HFFc6 (cell line): ENCODE results near the gene DCAF15. TPM values are rescaled to one million over a fixed set of nuclear protein-coding genes. Genes with fewer than 3 reads are reported as not detected.

Experiments
- DNase-seq: peaks from one replicate; pipeline ENCODE4 v3.0.0-alpha.2; 2018
- H3K27ac Mint-ChIP-seq: 2 replicates; pipeline ENCODE4 v1.8.0; 2020; ENCODE audit warnings: mild to moderate bottlenecking, mixed read lengths
- H3K27me3 Mint-ChIP-seq: 2 replicates; pipeline ENCODE4 v1.8.0; 2021; ENCODE audit warnings: mild to moderate bottlenecking, moderate library complexity, mixed read lengths; ENCODE audit not compliant: insufficient read depth
- H3K36me3 Mint-ChIP-seq: 2 replicates; pipeline ENCODE4 v1.8.0; 2021; ENCODE audit warnings: low read depth, mixed read lengths
- H3K4me1 Mint-ChIP-seq: 2 replicates; pipeline ENCODE4 v1.8.0; 2020; ENCODE audit warnings: low read depth, mixed read lengths
- H3K4me3 Mint-ChIP-seq: 2 replicates; pipeline ENCODE4 v1.8.0; 2020; ENCODE audit warnings: mild to moderate bottlenecking, moderate library complexity, mixed read lengths
- H3K9me3 Mint-ChIP-seq: 2 replicates; pipeline ENCODE4 v1.8.0; 2020; ENCODE audit warnings: mild to moderate bottlenecking, mixed read lengths
- total RNA-seq, 6 experiments: library from RNA; stranded (reverse); fragmentation: NEBNext Ultra II Directional; extraction: Animal tissue kit (Norgen Biotek cat#: 25700); gene quantifications; 2 replicates in 1 of 6; 3 replicates in 5 of 6; pipeline ENCODE4 v1.2.3, GENCODE V29; 2021
- TF ChIP-seq, protein P1 (sequence below): fragments of 200-600 bp; sonication (generic); IDR thresholded peaks from 2 replicates; pipeline ENCODE4 v1.5.0; 2021; ENCODE audit warnings: antibody characterized with exemption, mild to moderate bottlenecking

Gene DCAF15
- total RNA-seq, 6 experiments from 2014 or later, result 19.9 to 29.0 (median 26.5) TPM

DNA sequence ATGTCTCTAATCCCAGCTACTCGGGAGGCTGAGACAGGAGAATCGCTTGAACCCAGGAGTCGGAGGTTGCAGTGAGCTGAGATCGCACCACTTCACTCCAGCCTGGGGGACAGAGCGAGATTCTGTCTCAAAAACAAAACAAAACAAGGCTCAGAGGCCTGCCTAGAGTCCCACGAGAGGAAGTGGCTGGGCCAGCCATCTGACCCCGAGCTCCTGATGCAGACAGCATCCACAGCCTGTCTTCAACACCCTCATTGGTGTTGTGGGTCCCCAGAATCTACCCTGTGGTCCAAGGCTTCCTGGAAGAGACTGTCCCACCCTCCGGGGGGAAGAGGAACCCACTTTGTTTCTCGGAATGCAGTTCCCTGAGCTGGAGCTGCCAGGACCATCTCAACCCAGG lies 29.2 kb downstream of the DCAF15 start:
- peaks cover under 1% of the 10 kb centered on the region; the same call in 1 of the 2 replicates for H3K27me3 Mint-ChIP-seq
- peaks cover 11% of the 10 kb centered on the region for H3K4me1 Mint-ChIP-seq
- H3K36me3 Mint-ChIP-seq, result no peaks in the 10 kb centered on the region
- H3K27ac Mint-ChIP-seq, result no peak overlapping the region
- no peak for DNase-seq
- H3K4me3 Mint-ChIP-seq, result no peak overlapping the region
- TF ChIP-seq, protein P1, sequence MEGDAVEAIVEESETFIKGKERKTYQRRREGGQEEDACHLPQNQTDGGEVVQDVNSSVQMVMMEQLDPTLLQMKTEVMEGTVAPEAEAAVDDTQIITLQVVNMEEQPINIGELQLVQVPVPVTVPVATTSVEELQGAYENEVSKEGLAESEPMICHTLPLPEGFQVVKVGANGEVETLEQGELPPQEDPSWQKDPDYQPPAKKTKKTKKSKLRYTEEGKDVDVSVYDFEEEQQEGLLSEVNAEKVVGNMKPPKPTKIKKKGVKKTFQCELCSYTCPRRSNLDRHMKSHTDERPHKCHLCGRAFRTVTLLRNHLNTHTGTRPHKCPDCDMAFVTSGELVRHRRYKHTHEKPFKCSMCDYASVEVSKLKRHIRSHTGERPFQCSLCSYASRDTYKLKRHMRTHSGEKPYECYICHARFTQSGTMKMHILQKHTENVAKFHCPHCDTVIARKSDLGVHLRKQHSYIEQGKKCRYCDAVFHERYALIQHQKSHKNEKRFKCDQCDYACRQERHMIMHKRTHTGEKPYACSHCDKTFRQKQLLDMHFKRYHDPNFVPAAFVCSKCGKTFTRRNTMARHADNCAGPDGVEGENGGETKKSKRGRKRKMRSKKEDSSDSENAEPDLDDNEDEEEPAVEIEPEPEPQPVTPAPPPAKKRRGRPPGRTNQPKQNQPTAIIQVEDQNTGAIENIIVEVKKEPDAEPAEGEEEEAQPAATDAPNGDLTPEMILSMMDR, result no peak
- H3K9me3 Mint-ChIP-seq, result no peaks in the 10 kb centered on the region

DNA sequence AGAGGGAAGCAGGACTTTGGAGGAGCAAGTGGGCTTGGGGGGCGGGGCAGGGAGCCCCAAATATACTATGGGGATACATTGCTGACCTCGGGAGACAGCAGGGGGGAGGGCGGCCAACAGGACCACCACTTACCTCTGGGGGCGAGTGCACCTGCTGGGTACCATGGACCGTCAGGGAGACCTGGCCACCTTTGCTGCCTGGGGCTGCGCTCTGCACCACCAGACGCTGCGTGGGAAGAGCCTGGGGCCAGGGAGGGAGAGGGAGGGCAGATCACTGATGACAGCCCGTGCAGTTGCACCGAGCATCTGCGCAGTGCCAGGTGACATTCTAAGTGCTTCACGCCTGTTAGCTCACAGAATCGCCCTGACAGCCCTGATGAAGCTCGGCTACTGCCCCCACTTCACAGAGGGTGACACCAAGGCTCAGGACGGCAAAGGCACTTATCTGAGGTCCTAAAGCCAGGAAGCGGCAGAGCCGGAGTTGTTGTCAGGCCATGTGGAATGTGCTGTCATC lies 29.7 kb downstream of the DCAF15 start:
- Mint-ChIP-seq H3K27me3 (no peaks in the 10 kb centered on the region), H3K27ac (no peak overlapping the region)
- no peak for DNase-seq

DNA sequence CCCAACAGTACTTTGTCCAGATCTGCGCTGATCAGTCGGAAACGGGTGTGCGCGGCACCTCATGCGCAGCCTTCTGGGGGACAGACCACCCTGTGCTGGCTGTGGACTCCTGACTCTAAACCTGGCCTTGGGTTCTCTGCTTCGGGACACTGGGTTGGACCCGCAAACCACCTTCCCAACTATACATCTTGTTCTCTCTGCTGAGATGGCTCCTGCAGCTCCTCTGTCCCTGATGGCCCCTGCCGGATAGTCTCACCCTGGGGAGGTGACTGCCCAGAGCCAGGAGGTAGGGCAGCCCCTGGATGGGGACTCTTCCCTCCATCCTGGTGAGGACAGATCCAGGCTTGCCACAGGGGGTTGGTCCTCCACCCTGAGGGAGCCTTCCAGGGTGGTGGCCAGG lies 30.5 kb downstream of the DCAF15 start:
- no peak overlapping the region for H3K4me3 Mint-ChIP-seq
- H3K36me3 Mint-ChIP-seq, result no peaks in the 10 kb centered on the region
- TF ChIP-seq, protein P1, result no peak
- no peak for DNase-seq
- H3K4me1 Mint-ChIP-seq, result peaks cover 20% of the 10 kb centered on the region
- no peaks in the 10 kb centered on the region for H3K27me3 Mint-ChIP-seq
- H3K9me3 Mint-ChIP-seq, result no peaks in the 10 kb centered on the region
- H3K27ac Mint-ChIP-seq, result no peak overlapping the region

More for the DNA sequence above, 29.7 kb downstream of the DCAF15 start:
- Mint-ChIP-seq H3K9me3 (no peaks in the 10 kb centered on the region), H3K4me3 (no peak overlapping the region), H3K4me1 (peaks cover 14% of the 10 kb centered on the region), H3K36me3 (no peaks in the 10 kb centered on the region)
- TF ChIP-seq, protein P1, result no peak

DNA sequence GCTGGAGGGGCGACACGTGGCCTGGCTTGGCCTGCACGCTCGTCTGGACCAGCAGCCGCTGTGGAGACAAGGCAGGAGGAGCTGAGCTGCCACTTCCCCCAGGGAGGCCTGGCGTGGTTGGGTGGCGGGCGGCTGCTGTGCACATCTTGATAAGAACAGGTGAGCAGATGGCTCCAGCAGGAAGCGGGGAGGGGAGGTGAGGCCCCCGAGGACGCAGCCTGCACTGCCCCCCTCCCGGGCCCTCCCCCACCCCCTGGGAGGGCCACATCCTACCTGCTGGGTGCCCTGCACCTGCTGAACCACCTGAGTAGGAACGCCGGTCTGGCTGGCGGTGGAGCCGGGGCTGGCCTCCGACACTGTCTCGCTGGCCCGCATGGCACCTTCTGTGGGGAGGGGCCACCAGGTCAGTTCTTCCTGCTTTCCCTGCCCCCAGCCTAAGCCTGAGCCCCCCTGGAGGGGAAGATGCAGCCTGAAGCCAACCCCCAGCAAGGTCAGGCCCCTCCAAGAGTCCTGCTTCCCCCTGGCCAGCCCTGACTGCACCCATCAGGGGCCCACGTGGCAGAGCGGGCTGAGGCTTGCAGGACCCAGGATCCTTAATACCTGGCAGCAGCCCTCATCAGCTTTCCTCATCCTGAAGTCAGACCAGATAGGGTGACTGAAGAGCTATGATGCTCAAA lies 31.0 kb downstream of the DCAF15 start:
- Mint-ChIP-seq H3K36me3 (no peaks in the 10 kb centered on the region), H3K27ac (no peak overlapping the region), H3K4me1 (peaks cover 20% of the 10 kb centered on the region), H3K4me3 (no peak overlapping the region), H3K9me3 (no peaks in the 10 kb centered on the region), H3K27me3 (no peaks in the 10 kb centered on the region)
- TF ChIP-seq, protein P1, result no peak
- no peak for DNase-seq

DNA sequence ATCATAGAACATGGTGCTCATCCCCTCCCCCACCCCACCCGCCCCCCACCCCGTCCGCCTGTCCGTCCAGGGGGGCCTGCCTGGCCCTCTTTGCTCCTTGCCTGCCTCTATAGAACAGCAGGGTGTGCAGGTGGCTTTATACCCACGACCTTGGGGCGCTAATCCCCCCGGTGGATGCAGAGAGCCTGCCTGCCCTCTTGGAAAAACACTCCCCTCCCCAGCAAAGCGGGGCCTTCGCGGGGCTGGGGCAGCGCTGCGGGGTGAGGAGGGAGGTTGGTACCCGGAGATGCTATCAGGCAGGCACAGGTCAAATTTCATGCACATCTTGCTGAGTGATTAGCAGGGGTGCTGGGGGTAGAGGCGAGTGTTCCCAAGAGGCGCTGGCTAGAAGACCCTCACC lies 31.9 kb downstream of the DCAF15 start:
- TF ChIP-seq, protein P1, result no peak
- Mint-ChIP-seq H3K4me3 (no peak overlapping the region), H3K9me3 (no peaks in the 10 kb centered on the region), H3K27ac (no peak overlapping the region), H3K36me3 (no peaks in the 10 kb centered on the region), H3K4me1 (peaks cover 20% of the 10 kb centered on the region), H3K27me3 (no peaks in the 10 kb centered on the region)
- no peak for DNase-seq
